ENCODE measurements around the gene ATOH8. TPM values are rescaled to one million over a fixed set of nuclear protein-coding genes. Genes with fewer than 3 reads are reported as not detected.

ATOH8 gene
- total RNA-seq, 1 experiment from 2014 or later = 0.81 TPM

DNA sequence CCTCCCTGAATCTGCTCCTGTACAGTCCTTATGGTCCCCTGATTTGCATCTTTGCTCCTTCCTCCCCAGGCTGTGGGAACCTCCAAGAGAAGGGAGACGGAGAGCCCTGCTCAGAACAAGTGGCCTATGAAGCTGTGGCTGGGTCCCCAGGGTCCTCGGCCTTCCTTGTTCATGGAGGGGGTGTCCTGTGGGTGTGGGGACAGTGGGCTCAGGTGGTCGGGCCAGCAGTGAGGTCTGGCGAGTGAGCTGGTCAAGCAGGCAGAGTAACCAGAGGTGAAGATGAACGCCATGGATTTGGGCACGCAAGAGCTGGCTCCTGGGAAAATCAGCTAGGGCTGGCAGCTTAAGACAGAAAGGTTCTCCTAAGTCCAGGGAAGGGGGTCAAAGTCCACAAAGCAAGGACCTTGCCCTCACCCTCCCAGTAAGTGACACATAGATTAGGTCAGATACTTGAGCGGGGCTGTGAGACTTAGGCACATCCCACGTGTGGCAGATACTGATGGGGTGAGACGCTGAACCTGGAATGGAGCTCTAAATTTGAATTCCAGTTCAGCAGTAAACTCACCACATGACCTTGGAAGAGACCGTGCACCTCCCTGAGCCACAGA is 34.8 kb upstream of the ATOH8 start:
- ChIA-PET CTCF (interaction anchor here (1.1 to 3.1 kb wide), 4 partner anchors 10 to 82 kb away, joined by 3 to 26 read pairs (median 10); no protein-coding TSS in a partner anchor), POLR2A (no interaction called here)
- Mint-ChIP-seq H3K27me3 (ENCODE audit: low read depth) (no peaks in the 10 kb centered on the region; the same call in none of the 2 replicates), H3K9me3 (peaks cover 11% of the 10 kb centered on the region), H3K4me1 (no peaks in the 10 kb centered on the region), H3K36me3 (no peaks in the 10 kb centered on the region), H3K4me3 (no peak overlapping the region), H3K27ac (no peak overlapping the region)
- DNase-seq (ENCODE audit: low spot score) (no peak), ATAC-seq (no peak)
- TF ChIP-seq ZNF219 (CRISPR knock-in tag; IDR thresholded peaks at IDR 0.05; ENCODE audit: borderline replicate concordance) = no peak
- TF ChIP-seq, protein P1, sequence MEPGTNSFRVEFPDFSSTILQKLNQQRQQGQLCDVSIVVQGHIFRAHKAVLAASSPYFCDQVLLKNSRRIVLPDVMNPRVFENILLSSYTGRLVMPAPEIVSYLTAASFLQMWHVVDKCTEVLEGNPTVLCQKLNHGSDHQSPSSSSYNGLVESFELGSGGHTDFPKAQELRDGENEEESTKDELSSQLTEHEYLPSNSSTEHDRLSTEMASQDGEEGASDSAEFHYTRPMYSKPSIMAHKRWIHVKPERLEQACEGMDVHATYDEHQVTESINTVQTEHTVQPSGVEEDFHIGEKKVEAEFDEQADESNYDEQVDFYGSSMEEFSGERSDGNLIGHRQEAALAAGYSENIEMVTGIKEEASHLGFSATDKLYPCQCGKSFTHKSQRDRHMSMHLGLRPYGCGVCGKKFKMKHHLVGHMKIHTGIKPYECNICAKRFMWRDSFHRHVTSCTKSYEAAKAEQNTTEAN (CRISPR knock-in tag; IDR thresholded peaks at IDR 0.05) = no peak
- TF ChIP-seq, protein P2, sequence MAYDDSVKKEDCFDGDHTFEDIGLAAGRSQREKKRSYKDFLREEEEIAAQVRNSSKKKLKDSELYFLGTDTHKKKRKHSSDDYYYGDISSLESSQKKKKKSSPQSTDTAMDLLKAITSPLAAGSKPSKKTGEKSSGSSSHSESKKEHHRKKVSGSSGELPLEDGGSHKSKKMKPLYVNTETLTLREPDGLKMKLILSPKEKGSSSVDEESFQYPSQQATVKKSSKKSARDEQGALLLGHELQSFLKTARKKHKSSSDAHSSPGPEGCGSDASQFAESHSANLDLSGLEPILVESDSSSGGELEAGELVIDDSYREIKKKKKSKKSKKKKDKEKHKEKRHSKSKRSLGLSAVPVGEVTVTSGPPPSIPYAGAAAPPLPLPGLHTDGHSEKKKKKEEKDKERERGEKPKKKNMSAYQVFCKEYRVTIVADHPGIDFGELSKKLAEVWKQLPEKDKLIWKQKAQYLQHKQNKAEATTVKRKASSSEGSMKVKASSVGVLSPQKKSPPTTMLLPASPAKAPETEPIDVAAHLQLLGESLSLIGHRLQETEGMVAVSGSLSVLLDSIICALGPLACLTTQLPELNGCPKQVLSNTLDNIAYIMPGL (CRISPR knock-in tag; IDR thresholded peaks at IDR 0.05) = no peak

DNA sequence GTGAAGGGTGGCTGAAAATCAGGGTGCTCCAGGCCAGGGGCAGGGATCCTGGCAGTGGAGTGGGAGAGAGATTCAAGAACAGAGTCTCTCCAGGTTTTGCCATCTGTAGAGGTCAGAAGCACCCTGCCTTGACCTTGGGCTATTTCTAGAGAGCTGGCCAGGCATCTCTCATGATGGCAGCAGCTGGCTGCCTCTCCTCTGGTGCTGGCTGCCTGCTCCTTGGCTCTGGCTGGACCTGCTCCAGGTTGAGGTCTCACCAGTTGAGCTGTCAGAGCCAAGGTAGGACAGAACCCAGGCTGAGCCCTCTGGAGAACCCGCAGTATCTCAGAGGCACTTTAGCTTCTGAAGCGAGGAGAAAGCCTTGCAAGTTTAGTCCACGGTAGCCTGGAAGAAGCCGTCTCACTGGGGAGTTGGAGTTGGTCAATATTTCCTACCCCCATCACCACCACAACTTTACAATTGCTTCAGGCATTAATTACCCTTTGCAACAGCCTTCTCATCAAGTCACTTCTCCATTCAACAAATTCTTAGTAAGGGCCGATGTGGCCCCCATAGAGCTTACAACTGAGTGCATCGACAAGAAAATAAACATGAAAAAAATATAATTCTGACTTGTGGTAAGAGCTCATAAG is 34.1 kb upstream of the ATOH8 start:
- no peaks in the 10 kb centered on the region for H3K36me3 Mint-ChIP-seq
- peaks cover 11% of the 10 kb centered on the region for H3K9me3 Mint-ChIP-seq
- no peaks in the 10 kb centered on the region for H3K4me1 Mint-ChIP-seq
- H3K27ac Mint-ChIP-seq = no peak overlapping the region
- POLR2A ChIA-PET = no interaction called here
- no peak for ATAC-seq
- H3K4me3 Mint-ChIP-seq = no peak overlapping the region
- DNase-seq (ENCODE audit: low spot score) = no peak
- CTCF ChIA-PET = interaction anchor here (0.8 to 3.1 kb wide), 8 partner anchors 9 to 108 kb away, joined by 3 to 26 read pairs (median 3); no protein-coding TSS in a partner anchor
- H3K27me3 Mint-ChIP-seq (ENCODE audit: low read depth) = no peaks in the 10 kb centered on the region; the same call in none of the 2 replicates
- TF ChIP-seq, protein P3, sequence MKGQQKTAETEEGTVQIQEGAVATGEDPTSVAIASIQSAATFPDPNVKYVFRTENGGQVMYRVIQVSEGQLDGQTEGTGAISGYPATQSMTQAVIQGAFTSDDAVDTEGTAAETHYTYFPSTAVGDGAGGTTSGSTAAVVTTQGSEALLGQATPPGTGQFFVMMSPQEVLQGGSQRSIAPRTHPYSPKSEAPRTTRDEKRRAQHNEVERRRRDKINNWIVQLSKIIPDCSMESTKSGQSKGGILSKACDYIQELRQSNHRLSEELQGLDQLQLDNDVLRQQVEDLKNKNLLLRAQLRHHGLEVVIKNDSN (CRISPR knock-in tag; IDR thresholded peaks at IDR 0.05) = no peak
- TF ChIP-seq ZNF317 (CRISPR knock-in tag; IDR thresholded peaks at IDR 0.05; ENCODE audit: borderline replicate concordance, low read depth) (no peak), ZNF263 (CRISPR knock-in tag; IDR thresholded peaks at IDR 0.05; ENCODE audit: low read depth) (no peak), ETV6 (CRISPR knock-in tag; IDR thresholded peaks at IDR 0.05) (no peak), FOXK1 (CRISPR knock-in tag; IDR thresholded peaks at IDR 0.05) (no peak), ZBTB21 (CRISPR knock-in tag; IDR thresholded peaks at IDR 0.05; ENCODE audit: borderline replicate concordance) (no peak), NFYB (CRISPR knock-in tag; conservative IDR thresholded peaks at IDR 0.05; ENCODE audit: low read depth) (no peak)
- TF ChIP-seq, protein P4, sequence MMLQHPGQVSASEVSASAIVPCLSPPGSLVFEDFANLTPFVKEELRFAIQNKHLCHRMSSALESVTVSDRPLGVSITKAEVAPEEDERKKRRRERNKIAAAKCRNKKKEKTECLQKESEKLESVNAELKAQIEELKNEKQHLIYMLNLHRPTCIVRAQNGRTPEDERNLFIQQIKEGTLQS (CRISPR knock-in tag; conservative IDR thresholded peaks at IDR 0.05) = no peak
- TF ChIP-seq, protein P5, sequence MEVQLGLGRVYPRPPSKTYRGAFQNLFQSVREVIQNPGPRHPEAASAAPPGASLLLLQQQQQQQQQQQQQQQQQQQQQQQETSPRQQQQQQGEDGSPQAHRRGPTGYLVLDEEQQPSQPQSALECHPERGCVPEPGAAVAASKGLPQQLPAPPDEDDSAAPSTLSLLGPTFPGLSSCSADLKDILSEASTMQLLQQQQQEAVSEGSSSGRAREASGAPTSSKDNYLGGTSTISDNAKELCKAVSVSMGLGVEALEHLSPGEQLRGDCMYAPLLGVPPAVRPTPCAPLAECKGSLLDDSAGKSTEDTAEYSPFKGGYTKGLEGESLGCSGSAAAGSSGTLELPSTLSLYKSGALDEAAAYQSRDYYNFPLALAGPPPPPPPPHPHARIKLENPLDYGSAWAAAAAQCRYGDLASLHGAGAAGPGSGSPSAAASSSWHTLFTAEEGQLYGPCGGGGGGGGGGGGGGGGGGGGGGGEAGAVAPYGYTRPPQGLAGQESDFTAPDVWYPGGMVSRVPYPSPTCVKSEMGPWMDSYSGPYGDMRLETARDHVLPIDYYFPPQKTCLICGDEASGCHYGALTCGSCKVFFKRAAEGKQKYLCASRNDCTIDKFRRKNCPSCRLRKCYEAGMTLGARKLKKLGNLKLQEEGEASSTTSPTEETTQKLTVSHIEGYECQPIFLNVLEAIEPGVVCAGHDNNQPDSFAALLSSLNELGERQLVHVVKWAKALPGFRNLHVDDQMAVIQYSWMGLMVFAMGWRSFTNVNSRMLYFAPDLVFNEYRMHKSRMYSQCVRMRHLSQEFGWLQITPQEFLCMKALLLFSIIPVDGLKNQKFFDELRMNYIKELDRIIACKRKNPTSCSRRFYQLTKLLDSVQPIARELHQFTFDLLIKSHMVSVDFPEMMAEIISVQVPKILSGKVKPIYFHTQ (CRISPR knock-in tag; IDR thresholded peaks at IDR 0.05) = no peak
- TF ChIP-seq, protein P6, sequence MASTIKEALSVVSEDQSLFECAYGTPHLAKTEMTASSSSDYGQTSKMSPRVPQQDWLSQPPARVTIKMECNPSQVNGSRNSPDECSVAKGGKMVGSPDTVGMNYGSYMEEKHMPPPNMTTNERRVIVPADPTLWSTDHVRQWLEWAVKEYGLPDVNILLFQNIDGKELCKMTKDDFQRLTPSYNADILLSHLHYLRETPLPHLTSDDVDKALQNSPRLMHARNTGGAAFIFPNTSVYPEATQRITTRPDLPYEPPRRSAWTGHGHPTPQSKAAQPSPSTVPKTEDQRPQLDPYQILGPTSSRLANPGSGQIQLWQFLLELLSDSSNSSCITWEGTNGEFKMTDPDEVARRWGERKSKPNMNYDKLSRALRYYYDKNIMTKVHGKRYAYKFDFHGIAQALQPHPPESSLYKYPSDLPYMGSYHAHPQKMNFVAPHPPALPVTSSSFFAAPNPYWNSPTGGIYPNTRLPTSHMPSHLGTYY (CRISPR knock-in tag; IDR thresholded peaks at IDR 0.05) = no peak
- TF ChIP-seq, protein P7, sequence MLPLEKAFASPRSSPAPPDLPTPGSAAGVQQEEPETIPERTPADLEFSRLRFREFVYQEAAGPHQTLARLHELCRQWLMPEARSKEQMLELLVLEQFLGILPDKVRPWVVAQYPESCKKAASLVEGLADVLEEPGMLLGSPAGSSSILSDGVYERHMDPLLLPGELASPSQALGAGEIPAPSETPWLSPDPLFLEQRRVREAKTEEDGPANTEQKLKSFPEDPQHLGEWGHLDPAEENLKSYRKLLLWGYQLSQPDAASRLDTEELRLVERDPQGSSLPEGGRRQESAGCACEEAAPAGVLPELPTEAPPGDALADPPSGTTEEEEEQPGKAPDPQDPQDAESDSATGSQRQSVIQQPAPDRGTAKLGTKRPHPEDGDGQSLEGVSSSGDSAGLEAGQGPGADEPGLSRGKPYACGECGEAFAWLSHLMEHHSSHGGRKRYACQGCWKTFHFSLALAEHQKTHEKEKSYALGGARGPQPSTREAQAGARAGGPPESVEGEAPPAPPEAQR (CRISPR knock-in tag; IDR thresholded peaks at IDR 0.05) = no peak
- TF ChIP-seq, protein P8, sequence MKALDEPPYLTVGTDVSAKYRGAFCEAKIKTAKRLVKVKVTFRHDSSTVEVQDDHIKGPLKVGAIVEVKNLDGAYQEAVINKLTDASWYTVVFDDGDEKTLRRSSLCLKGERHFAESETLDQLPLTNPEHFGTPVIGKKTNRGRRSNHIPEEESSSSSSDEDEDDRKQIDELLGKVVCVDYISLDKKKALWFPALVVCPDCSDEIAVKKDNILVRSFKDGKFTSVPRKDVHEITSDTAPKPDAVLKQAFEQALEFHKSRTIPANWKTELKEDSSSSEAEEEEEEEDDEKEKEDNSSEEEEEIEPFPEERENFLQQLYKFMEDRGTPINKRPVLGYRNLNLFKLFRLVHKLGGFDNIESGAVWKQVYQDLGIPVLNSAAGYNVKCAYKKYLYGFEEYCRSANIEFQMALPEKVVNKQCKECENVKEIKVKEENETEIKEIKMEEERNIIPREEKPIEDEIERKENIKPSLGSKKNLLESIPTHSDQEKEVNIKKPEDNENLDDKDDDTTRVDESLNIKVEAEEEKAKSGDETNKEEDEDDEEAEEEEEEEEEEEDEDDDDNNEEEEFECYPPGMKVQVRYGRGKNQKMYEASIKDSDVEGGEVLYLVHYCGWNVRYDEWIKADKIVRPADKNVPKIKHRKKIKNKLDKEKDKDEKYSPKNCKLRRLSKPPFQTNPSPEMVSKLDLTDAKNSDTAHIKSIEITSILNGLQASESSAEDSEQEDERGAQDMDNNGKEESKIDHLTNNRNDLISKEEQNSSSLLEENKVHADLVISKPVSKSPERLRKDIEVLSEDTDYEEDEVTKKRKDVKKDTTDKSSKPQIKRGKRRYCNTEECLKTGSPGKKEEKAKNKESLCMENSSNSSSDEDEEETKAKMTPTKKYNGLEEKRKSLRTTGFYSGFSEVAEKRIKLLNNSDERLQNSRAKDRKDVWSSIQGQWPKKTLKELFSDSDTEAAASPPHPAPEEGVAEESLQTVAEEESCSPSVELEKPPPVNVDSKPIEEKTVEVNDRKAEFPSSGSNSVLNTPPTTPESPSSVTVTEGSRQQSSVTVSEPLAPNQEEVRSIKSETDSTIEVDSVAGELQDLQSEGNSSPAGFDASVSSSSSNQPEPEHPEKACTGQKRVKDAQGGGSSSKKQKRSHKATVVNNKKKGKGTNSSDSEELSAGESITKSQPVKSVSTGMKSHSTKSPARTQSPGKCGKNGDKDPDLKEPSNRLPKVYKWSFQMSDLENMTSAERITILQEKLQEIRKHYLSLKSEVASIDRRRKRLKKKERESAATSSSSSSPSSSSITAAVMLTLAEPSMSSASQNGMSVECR (CRISPR knock-in tag; IDR thresholded peaks at IDR 0.05; ENCODE audit: borderline replicate concordance) = no peak
- TF ChIP-seq, protein P9, sequence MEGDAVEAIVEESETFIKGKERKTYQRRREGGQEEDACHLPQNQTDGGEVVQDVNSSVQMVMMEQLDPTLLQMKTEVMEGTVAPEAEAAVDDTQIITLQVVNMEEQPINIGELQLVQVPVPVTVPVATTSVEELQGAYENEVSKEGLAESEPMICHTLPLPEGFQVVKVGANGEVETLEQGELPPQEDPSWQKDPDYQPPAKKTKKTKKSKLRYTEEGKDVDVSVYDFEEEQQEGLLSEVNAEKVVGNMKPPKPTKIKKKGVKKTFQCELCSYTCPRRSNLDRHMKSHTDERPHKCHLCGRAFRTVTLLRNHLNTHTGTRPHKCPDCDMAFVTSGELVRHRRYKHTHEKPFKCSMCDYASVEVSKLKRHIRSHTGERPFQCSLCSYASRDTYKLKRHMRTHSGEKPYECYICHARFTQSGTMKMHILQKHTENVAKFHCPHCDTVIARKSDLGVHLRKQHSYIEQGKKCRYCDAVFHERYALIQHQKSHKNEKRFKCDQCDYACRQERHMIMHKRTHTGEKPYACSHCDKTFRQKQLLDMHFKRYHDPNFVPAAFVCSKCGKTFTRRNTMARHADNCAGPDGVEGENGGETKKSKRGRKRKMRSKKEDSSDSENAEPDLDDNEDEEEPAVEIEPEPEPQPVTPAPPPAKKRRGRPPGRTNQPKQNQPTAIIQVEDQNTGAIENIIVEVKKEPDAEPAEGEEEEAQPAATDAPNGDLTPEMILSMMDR (IDR thresholded peaks at IDR 0.05) = no peak
